ENCODE measurements around the gene KDM4B.

The KDM4B gene

GRCh38 chr19:5058521-5059212, 89.8 kb downstream of the KDM4B start:
- peak overlapping the region in 5 of 21 experiments; percentile 11 to 84 (median 57) for H3K27ac ChIP-seq
- no peak overlapping the region for H3K4me3 ChIP-seq

GRCh38 chr19:5059213-5059574, 90.3 kb downstream of the KDM4B start:
- peak overlapping the region in 5 of 21 experiments; percentile 51 to 84 (median 57) for H3K27ac ChIP-seq
- H3K4me3 ChIP-seq, result no peak overlapping the region

GRCh38 chr19:5059793-5060192, 90.9 kb downstream of the KDM4B start:
- peak overlapping the region in 6 of 21 experiments; percentile 16 to 84 (median 57) for H3K27ac ChIP-seq
- H3K4me3 ChIP-seq, result no peak overlapping the region

- Histone ChIP-seq H3K27ac (peak overlapping the region in 1 of 21 experiments; percentile 84), H3K4me3 (no peak overlapping the region)
Measured at GRCh38 chr19:5062195-5062594, 93.3 kb downstream of the KDM4B start.

- H3K27ac ChIP-seq, result no peak overlapping the region
- H3K4me3 ChIP-seq, result no peak overlapping the region
Measured at GRCh38 chr19:5062799-5063198, 93.9 kb downstream of the KDM4B start.

- H3K27ac ChIP-seq, result peak overlapping the region in 1 of 21 experiments; percentile 20
Measured at GRCh38 chr19:5063873-5064645, 95.1 kb downstream of the KDM4B start.

GRCh38 chr19:5064896-5065295, 96.0 kb downstream of the KDM4B start:
- Histone ChIP-seq H3K4me3 (no peak overlapping the region), H3K27ac (peak overlapping the region in 2 of 21 experiments; percentile 16 to 20)

More at GRCh38 chr19:5063873-5064645, 95.1 kb downstream of the KDM4B start:
- no peak overlapping the region for H3K4me3 ChIP-seq

GRCh38 chr19:5065663-5066093, 96.8 kb downstream of the KDM4B start:
- no peak overlapping the region for H3K4me3 ChIP-seq
- H3K27ac ChIP-seq, result no peak overlapping the region

- H3K27ac ChIP-seq, result no peak overlapping the region
- no peak overlapping the region for H3K4me3 ChIP-seq
Measured at GRCh38 chr19:5066768-5067167, 97.9 kb downstream of the KDM4B start.

GRCh38 chr19:5067678-5068077, 98.8 kb downstream of the KDM4B start:
- Histone ChIP-seq H3K27ac (peak overlapping the region in 1 of 21 experiments; percentile 39), H3K4me3 (no peak overlapping the region)

GRCh38 chr19:5068233-5069072, 99.5 kb downstream of the KDM4B start:
- peak overlapping the region in 1 of 21 experiments; percentile 16 for H3K27ac ChIP-seq
- H3K4me3 ChIP-seq, result no peak overlapping the region

- H3K27ac ChIP-seq, result peak overlapping the region in 1 of 21 experiments; percentile 57
Measured at GRCh38 chr19:5070331-5070730, 101.4 kb downstream of the KDM4B start.

GRCh38 chr19:5070930-5071329, 102.0 kb downstream of the KDM4B start:
- Histone ChIP-seq H3K4me3 (no peak overlapping the region), H3K27ac (peak overlapping the region in 2 of 21 experiments; percentile 12 to 57)

More at GRCh38 chr19:5070331-5070730, 101.4 kb downstream of the KDM4B start:
- no peak overlapping the region for H3K4me3 ChIP-seq

GRCh38 chr19:5071579-5071978, 102.7 kb downstream of the KDM4B start:
- Histone ChIP-seq H3K27ac (peak overlapping the region in 2 of 21 experiments; percentile 18 to 57), H3K4me3 (no peak overlapping the region)

GRCh38 chr19:5072115-5072514, 103.2 kb downstream of the KDM4B start:
- H3K4me3 ChIP-seq, result no peak overlapping the region
- peak overlapping the region in 2 of 21 experiments; percentile 18 to 38 for H3K27ac ChIP-seq

- Histone ChIP-seq H3K4me3 (no peak overlapping the region), H3K27ac (no peak overlapping the region)
Measured at GRCh38 chr19:5073153-5073844, 104.4 kb downstream of the KDM4B start.

- peak overlapping the region in 1 of 21 experiments; percentile 32 for H3K27ac ChIP-seq
- no peak overlapping the region for H3K4me3 ChIP-seq
Measured at GRCh38 chr19:5074407-5074806, 105.5 kb downstream of the KDM4B start.

GRCh38 chr19:5074830-5075394, 106.0 kb downstream of the KDM4B start:
- no peak overlapping the region for H3K4me3 ChIP-seq

GRCh38 chr19:5075597-5075996, 106.7 kb downstream of the KDM4B start:
- Histone ChIP-seq H3K27ac (no peak overlapping the region), H3K4me3 (no peak overlapping the region)

More at GRCh38 chr19:5074830-5075394, 106.0 kb downstream of the KDM4B start:
- H3K27ac ChIP-seq, result peak overlapping the region in 1 of 21 experiments; percentile 32

Data from skin epidermis (tissue), 12 donors.